Measurements from ENCODE around the gene INS.

Gene INS

GRCh38 chr11:2130881-2131352 lies 30.1 kb downstream of the INS start:
- Histone ChIP-seq H3K27me3 (ENCODE audit: control insufficient read depth in 3 of 3, insufficient read depth in 3 of 3, low read depth in 1 of 3, low read length in 3 of 3) (peaks cover 0 to 44% (median 30%) of the 10 kb centered on the region in 3 experiments), H3K4me1 (ENCODE audit: control insufficient read depth in 2 of 2, insufficient read depth in 1 of 2, low read depth in 1 of 2, low read length in 2 of 2) (peaks cover 0 to 1% of the 10 kb centered on the region in 2 donors), H3K36me3 (replicated peaks in 1 of 2; ENCODE audit: control insufficient read depth in 2 of 2, insufficient read depth in 2 of 2, low read length in 2 of 2) (no peaks in the 10 kb centered on the region), H3K79me1 (ENCODE audit: low read depth, low read length) (no peaks in the 10 kb centered on the region), H2BK120ac (ENCODE audit: low read depth, low read length) (no peak overlapping the region), H3K14ac (ENCODE audit: low read length) (peak overlapping the region; percentile 21), H3K4me2 (ENCODE audit: insufficient read depth, low read length, poor library complexity, severe bottlenecking) (no peak overlapping the region), H3K27ac (replicated peaks; ENCODE audit: low read length) (no peak overlapping the region), H4K91ac (ENCODE audit: low read depth, low read length, poor library complexity) (no peak overlapping the region), H2BK12ac (ENCODE audit: low read length) (no peak overlapping the region), H2BK5ac (ENCODE audit: low read length) (no peak overlapping the region), H3K9me3 (replicated peaks in 1 of 2; ENCODE audit: control insufficient read depth in 2 of 2, insufficient read depth in 1 of 2, low read depth in 1 of 2, low read length in 2 of 2) (peaks cover 0 to 8% of the 10 kb centered on the region in 2 donors), H3K23ac (ENCODE audit: low read depth, low read length, poor library complexity) (peak overlapping the region; percentile 65), H3K4ac (ENCODE audit: low read length) (peak overlapping the region; percentile 53), H2AFZ (ENCODE audit: low read length) (no peak overlapping the region), H2AK5ac (ENCODE audit: low read depth, low read length) (peak overlapping the region; percentile 63), H4K8ac (ENCODE audit: low read depth, low read length) (no peak overlapping the region), H2BK15ac (ENCODE audit: low read length) (peak overlapping the region; percentile 81), H3K18ac (ENCODE audit: low read length) (peak overlapping the region; percentile 76), H3K4me3 (ENCODE audit: low read length in 2 of 2) (no peak overlapping the region), H3K9ac (ENCODE audit: low read depth, low read length, poor library complexity) (no peak overlapping the region)
- no CpG with 5 or more reads among the region's 18 CpGs for WGBS, 2 donors (ENCODE audit: extremely low coverage in 2 of 2, insufficient read length in 2 of 2, insufficient replicate concordance in 1 of 2)
- DNase-seq (ENCODE audit: low spot score): no peak

GRCh38 chr11:2129699-2130366 lies 31.2 kb downstream of the INS start:
- DNase-seq (ENCODE audit: low spot score): no peak
- H3K4me1 ChIP-seq (ENCODE audit: control insufficient read depth in 2 of 2, insufficient read depth in 1 of 2, low read depth in 1 of 2, low read length in 2 of 2): peaks cover 0 to 1% of the 10 kb centered on the region in 2 donors
- no peak overlapping the region for H2BK120ac ChIP-seq (ENCODE audit: low read depth, low read length)
- H2BK12ac ChIP-seq (ENCODE audit: low read length): no peak overlapping the region
- H3K4ac ChIP-seq (ENCODE audit: low read length): no peak overlapping the region
- H4K91ac ChIP-seq (ENCODE audit: low read depth, low read length, poor library complexity): no peak overlapping the region
- H2AFZ ChIP-seq (ENCODE audit: low read length): no peak overlapping the region
- H3K27ac ChIP-seq (replicated peaks; ENCODE audit: low read length): no peak overlapping the region
- H3K4me3 ChIP-seq (ENCODE audit: low read length in 2 of 2): no peak overlapping the region
- peak overlapping the region; percentile 58 for H2BK15ac ChIP-seq (ENCODE audit: low read length)
- H3K9me3 ChIP-seq (replicated peaks in 1 of 2; ENCODE audit: control insufficient read depth in 2 of 2, insufficient read depth in 1 of 2, low read depth in 1 of 2, low read length in 2 of 2): peaks cover 0 to 6% of the 10 kb centered on the region in 2 donors
- H3K9ac ChIP-seq (ENCODE audit: low read depth, low read length, poor library complexity): no peak overlapping the region
- peak overlapping the region; percentile 31 for H3K23ac ChIP-seq (ENCODE audit: low read depth, low read length, poor library complexity)
- no peak overlapping the region for H4K8ac ChIP-seq (ENCODE audit: low read depth, low read length)
- peak overlapping the region; percentile 21 for H2AK5ac ChIP-seq (ENCODE audit: low read depth, low read length)
- H3K27me3 ChIP-seq (ENCODE audit: control insufficient read depth in 3 of 3, insufficient read depth in 3 of 3, low read depth in 1 of 3, low read length in 3 of 3): peaks cover 0 to 33% (median 21%) of the 10 kb centered on the region in 3 experiments
- peak overlapping the region; percentile 28 for H3K18ac ChIP-seq (ENCODE audit: low read length)
- no peaks in the 10 kb centered on the region for H3K79me1 ChIP-seq (ENCODE audit: low read depth, low read length)
- H2BK5ac ChIP-seq (ENCODE audit: low read length): peak overlapping the region; percentile 24
- no peak overlapping the region for H3K4me2 ChIP-seq (ENCODE audit: insufficient read depth, low read length, poor library complexity, severe bottlenecking)
- H3K14ac ChIP-seq (ENCODE audit: low read length): no peak overlapping the region
- no CpG with 5 or more reads among the region's 25 CpGs for WGBS, 2 donors (ENCODE audit: extremely low coverage in 2 of 2, insufficient read length in 2 of 2, insufficient replicate concordance in 1 of 2)
- H3K36me3 ChIP-seq (replicated peaks in 1 of 2; ENCODE audit: control insufficient read depth in 2 of 2, insufficient read depth in 2 of 2, low read length in 2 of 2): no peaks in the 10 kb centered on the region

- no peak overlapping the region for H4K8ac ChIP-seq (ENCODE audit: low read depth, low read length)
- no peak overlapping the region for H4K91ac ChIP-seq (ENCODE audit: low read depth, low read length, poor library complexity)
- no peak for DNase-seq (ENCODE audit: low spot score)
- no peaks in the 10 kb centered on the region for H3K79me1 ChIP-seq (ENCODE audit: low read depth, low read length)
- H3K9ac ChIP-seq (ENCODE audit: low read depth, low read length, poor library complexity): no peak overlapping the region
- no peak overlapping the region for H2AFZ ChIP-seq (ENCODE audit: low read length)
- H2BK12ac ChIP-seq (ENCODE audit: low read length): no peak overlapping the region
- no peak overlapping the region for H3K4me2 ChIP-seq (ENCODE audit: insufficient read depth, low read length, poor library complexity, severe bottlenecking)
- H3K18ac ChIP-seq (ENCODE audit: low read length): peak overlapping the region; percentile 28
- no peak overlapping the region for H3K27ac ChIP-seq (replicated peaks; ENCODE audit: low read length)
- peaks cover 0 to 1% of the 10 kb centered on the region in 2 donors for H3K4me1 ChIP-seq (ENCODE audit: control insufficient read depth in 2 of 2, insufficient read depth in 1 of 2, low read depth in 1 of 2, low read length in 2 of 2)
- no peak overlapping the region for H3K23ac ChIP-seq (ENCODE audit: low read depth, low read length, poor library complexity)
- H3K9me3 ChIP-seq (replicated peaks in 1 of 2; ENCODE audit: control insufficient read depth in 2 of 2, insufficient read depth in 1 of 2, low read depth in 1 of 2, low read length in 2 of 2): peaks cover 0 to 6% of the 10 kb centered on the region in 2 donors
- H3K4ac ChIP-seq (ENCODE audit: low read length): no peak overlapping the region
- H3K27me3 ChIP-seq (ENCODE audit: control insufficient read depth in 3 of 3, insufficient read depth in 3 of 3, low read depth in 1 of 3, low read length in 3 of 3): peaks cover 0 to 27% (median 20%) of the 10 kb centered on the region in 3 experiments
- H3K36me3 ChIP-seq (replicated peaks in 1 of 2; ENCODE audit: control insufficient read depth in 2 of 2, insufficient read depth in 2 of 2, low read length in 2 of 2): no peaks in the 10 kb centered on the region
- no peak overlapping the region for H2BK120ac ChIP-seq (ENCODE audit: low read depth, low read length)
- peak overlapping the region; percentile 49 for H2BK15ac ChIP-seq (ENCODE audit: low read length)
- peak overlapping the region; percentile 12 for H3K14ac ChIP-seq (ENCODE audit: low read length)
- peak overlapping the region; percentile 78 for H2AK5ac ChIP-seq (ENCODE audit: low read depth, low read length)
- no peak overlapping the region for H3K4me3 ChIP-seq (ENCODE audit: low read length in 2 of 2)
- WGBS, 2 donors (ENCODE audit: extremely low coverage in 2 of 2, insufficient read length in 2 of 2, insufficient replicate concordance in 1 of 2): no CpG with 5 or more reads among the region's 17 CpGs
- peak overlapping the region; percentile 24 for H2BK5ac ChIP-seq (ENCODE audit: low read length)
Measured at GRCh38 chr11:2129308-2129698, 31.7 kb downstream of the INS start.

GRCh38 chr11:2128511-2129307 lies 32.3 kb downstream of the INS start:
- H3K4me1 ChIP-seq (ENCODE audit: control insufficient read depth in 2 of 2, insufficient read depth in 1 of 2, low read depth in 1 of 2, low read length in 2 of 2): peaks cover 0 to 1% of the 10 kb centered on the region in 2 donors
- H2AFZ ChIP-seq (ENCODE audit: low read length): no peak overlapping the region
- no peak overlapping the region for H3K4ac ChIP-seq (ENCODE audit: low read length)
- H3K18ac ChIP-seq (ENCODE audit: low read length): peak overlapping the region; percentile 76
- H3K27ac ChIP-seq (replicated peaks; ENCODE audit: low read length): no peak overlapping the region
- H2BK120ac ChIP-seq (ENCODE audit: low read depth, low read length): peak overlapping the region; percentile 72
- H2BK15ac ChIP-seq (ENCODE audit: low read length): no peak overlapping the region
- H2BK5ac ChIP-seq (ENCODE audit: low read length): no peak overlapping the region
- no peak overlapping the region for H3K23ac ChIP-seq (ENCODE audit: low read depth, low read length, poor library complexity)
- H3K9ac ChIP-seq (ENCODE audit: low read depth, low read length, poor library complexity): no peak overlapping the region
- WGBS, 2 donors (ENCODE audit: extremely low coverage in 2 of 2, insufficient read length in 2 of 2, insufficient replicate concordance in 1 of 2): no CpG with 5 or more reads among the region's 12 CpGs
- no peaks in the 10 kb centered on the region for H3K36me3 ChIP-seq (replicated peaks in 1 of 2; ENCODE audit: control insufficient read depth in 2 of 2, insufficient read depth in 2 of 2, low read length in 2 of 2)
- no peak for DNase-seq (ENCODE audit: low spot score)
- H3K4me3 ChIP-seq (ENCODE audit: low read length in 2 of 2): no peak overlapping the region
- H2BK12ac ChIP-seq (ENCODE audit: low read length): no peak overlapping the region
- H3K9me3 ChIP-seq (replicated peaks in 1 of 2; ENCODE audit: control insufficient read depth in 2 of 2, insufficient read depth in 1 of 2, low read depth in 1 of 2, low read length in 2 of 2): peaks cover 0 to 6% of the 10 kb centered on the region in 2 donors
- H3K4me2 ChIP-seq (ENCODE audit: insufficient read depth, low read length, poor library complexity, severe bottlenecking): no peak overlapping the region
- peaks cover 0 to 21% (median 15%) of the 10 kb centered on the region in 3 experiments for H3K27me3 ChIP-seq (ENCODE audit: control insufficient read depth in 3 of 3, insufficient read depth in 3 of 3, low read depth in 1 of 3, low read length in 3 of 3)
- H2AK5ac ChIP-seq (ENCODE audit: low read depth, low read length): peak overlapping the region; percentile 81
- no peak overlapping the region for H3K14ac ChIP-seq (ENCODE audit: low read length)
- H4K91ac ChIP-seq (ENCODE audit: low read depth, low read length, poor library complexity): no peak overlapping the region
- no peak overlapping the region for H4K8ac ChIP-seq (ENCODE audit: low read depth, low read length)
- H3K79me1 ChIP-seq (ENCODE audit: low read depth, low read length): no peaks in the 10 kb centered on the region
